Measurements from ENCODE around the gene FNDC3B.

Gene FNDC3B

DNA sequence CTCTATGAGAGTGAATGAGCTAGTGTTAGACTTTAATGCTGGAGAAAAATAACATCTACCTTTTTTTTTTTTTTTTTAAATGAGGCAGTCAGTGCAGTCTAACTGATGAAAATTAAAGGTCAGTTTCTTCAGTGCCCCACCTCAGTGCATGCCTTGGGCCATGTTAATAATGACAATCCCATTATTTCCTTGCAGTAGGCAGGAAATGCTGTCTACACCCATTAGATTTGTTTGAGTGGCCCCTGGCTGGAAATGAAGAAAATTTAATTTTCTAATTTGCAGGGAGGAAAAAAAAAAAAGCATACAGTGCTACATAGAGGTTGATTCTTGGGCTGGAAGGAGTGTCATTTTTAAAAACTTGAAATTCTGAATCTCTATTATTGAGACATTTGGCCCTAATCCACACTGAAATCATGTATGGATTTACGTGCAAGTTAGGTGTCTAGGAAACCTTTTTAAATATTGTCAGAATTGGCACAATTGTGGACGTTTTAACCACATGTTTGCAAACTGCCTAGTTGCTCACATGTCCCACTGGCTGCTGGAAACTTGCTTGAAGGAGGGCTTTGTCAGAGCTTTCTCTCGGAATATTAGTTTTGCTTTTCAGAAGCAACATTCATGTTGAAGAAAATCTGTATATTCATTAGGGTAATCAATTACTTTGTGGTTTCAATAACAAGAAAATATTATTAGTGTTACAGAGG, 18.4 kb downstream of the FNDC3B start:
- Histone ChIP-seq H3K4me1 (ENCODE audit: insufficient read depth, low read length) (peaks cover 24% of the 10 kb centered on the region), H3K9me3 (ENCODE audit: insufficient read depth, low read depth, low read length) (no peaks in the 10 kb centered on the region), H3K27me3 (ENCODE audit: insufficient read depth, low read length) (no peaks in the 10 kb centered on the region), H3K9ac (ENCODE audit: low read depth, low read length) (no peak overlapping the region), H3K4me3 (ENCODE audit: low read length) (no peak overlapping the region), H3K27ac (ENCODE audit: low read depth, low read length) (no peak overlapping the region), H3K36me3 (ENCODE audit: insufficient read depth, low read length) (peaks cover 17% of the 10 kb centered on the region)
- WGBS = 89% methylated on average over 3 of the region's 3 CpGs

DNA sequence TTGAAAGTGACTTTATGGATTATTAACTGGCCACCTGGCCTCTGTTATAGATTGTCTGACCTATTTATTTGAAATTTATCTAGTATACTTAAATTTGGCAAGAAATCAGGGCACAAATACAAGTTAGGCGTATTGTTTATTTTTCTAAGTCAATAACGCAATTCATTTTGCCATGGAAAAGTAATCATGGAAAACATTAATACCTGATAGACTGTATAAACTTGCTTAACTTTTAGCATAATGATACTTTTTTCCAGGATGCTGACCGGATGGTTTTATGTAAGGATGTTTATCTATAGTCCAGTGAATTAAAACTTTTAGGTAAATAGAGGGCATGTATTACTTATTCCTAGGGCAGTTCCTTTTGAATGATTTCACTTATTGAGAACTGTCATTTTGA, 20.2 kb downstream of the FNDC3B start:
- H3K36me3 ChIP-seq (ENCODE audit: insufficient read depth, low read length) = peaks cover 20% of the 10 kb centered on the region
- H3K4me3 ChIP-seq (ENCODE audit: low read length) = no peak overlapping the region
- no peaks in the 10 kb centered on the region for H3K27me3 ChIP-seq (ENCODE audit: insufficient read depth, low read length)
- WGBS = 94% methylated on average over 3 of the region's 3 CpGs
- H3K4me1 ChIP-seq (ENCODE audit: insufficient read depth, low read length) = peaks cover 18% of the 10 kb centered on the region
- H3K9me3 ChIP-seq (ENCODE audit: insufficient read depth, low read depth, low read length) = no peaks in the 10 kb centered on the region
- no peak overlapping the region for H3K9ac ChIP-seq (ENCODE audit: low read depth, low read length)
- no peak overlapping the region for H3K27ac ChIP-seq (ENCODE audit: low read depth, low read length)

DNA sequence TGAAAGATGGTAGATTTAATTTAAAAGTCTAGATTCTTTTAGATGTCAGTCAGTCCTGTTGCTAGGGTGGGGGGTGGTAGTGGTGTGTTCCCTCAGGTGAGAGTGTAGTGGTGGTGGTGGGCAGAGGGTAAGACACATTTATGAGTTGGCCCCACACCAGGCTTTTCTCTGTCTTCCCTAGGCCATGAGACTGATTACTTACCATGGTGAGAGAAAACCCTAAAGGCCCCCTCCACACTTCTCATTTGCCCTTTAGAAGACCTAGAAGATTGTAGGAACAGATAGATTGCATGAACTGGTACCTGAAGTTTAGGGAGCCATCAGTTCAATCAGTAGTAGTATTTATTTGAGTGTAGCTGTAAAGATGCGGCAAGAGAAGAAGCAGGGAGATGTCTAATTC, 20.9 kb downstream of the FNDC3B start:
- H3K27ac ChIP-seq (ENCODE audit: low read depth, low read length) = no peak overlapping the region
- H3K36me3 ChIP-seq (ENCODE audit: insufficient read depth, low read length) = peaks cover 13% of the 10 kb centered on the region
- no peak overlapping the region for H3K4me3 ChIP-seq (ENCODE audit: low read length)
- peaks cover 18% of the 10 kb centered on the region for H3K4me1 ChIP-seq (ENCODE audit: insufficient read depth, low read length)
- no peaks in the 10 kb centered on the region for H3K27me3 ChIP-seq (ENCODE audit: insufficient read depth, low read length)
- H3K9me3 ChIP-seq (ENCODE audit: insufficient read depth, low read depth, low read length) = no peaks in the 10 kb centered on the region
- WGBS = 100% methylated on average over 1 of the region's 1 CpG
- H3K9ac ChIP-seq (ENCODE audit: low read depth, low read length) = no peak overlapping the region

DNA sequence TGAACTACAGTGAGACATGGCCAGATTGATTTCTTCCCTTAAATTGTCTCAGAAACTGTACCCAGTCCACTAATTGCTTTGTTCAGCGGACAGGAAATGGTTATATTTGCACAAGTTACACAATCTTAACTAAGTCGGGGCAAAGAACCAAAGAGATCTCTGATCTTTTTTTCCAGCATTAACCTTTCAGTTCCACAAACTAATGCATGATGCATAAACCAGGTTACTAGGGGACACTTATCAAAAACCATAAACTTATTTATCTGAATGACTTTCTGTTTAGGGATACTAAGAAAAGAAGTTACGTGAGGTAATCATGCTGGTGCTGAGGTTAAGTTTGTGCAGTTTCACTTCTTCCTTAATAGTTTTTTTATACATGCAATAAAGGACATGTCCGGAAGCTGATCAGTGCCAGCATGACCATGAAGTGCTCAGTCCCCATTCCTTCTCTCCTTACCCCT, 22.4 kb downstream of the FNDC3B start:
- Histone ChIP-seq H3K4me3 (ENCODE audit: low read length) (no peak overlapping the region), H3K27ac (ENCODE audit: low read depth, low read length) (no peak overlapping the region), H3K4me1 (ENCODE audit: insufficient read depth, low read length) (peaks cover 28% of the 10 kb centered on the region), H3K9ac (ENCODE audit: low read depth, low read length) (no peak overlapping the region), H3K9me3 (ENCODE audit: insufficient read depth, low read depth, low read length) (no peaks in the 10 kb centered on the region), H3K27me3 (ENCODE audit: insufficient read depth, low read length) (no peaks in the 10 kb centered on the region), H3K36me3 (ENCODE audit: insufficient read depth, low read length) (peaks cover 9% of the 10 kb centered on the region)
- WGBS = 94% methylated on average over 3 of the region's 4 CpGs

DNA sequence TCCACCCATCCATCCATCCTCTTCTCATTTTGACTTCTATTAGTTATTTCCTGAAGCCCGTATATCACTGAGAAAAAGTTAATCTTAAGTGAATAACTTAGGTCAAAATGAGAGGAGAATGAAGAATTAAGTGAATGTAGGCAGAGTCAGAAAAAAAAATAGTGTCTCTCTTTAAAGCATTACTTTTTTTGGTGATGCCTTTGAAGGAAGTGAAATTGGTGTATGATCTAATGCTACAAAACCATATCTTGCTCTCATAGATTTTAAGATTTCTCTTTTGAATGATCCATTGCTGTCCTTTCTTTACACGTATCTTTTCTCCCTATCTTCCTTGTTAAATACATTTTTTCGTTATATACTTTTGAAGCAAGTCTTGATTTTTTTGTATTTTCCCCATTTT, 23.4 kb downstream of the FNDC3B start:
- Histone ChIP-seq H3K36me3 (ENCODE audit: insufficient read depth, low read length) (peaks cover 9% of the 10 kb centered on the region), H3K9ac (ENCODE audit: low read depth, low read length) (no peak overlapping the region), H3K4me1 (ENCODE audit: insufficient read depth, low read length) (peaks cover 24% of the 10 kb centered on the region), H3K4me3 (ENCODE audit: low read length) (no peak overlapping the region), H3K27ac (ENCODE audit: low read depth, low read length) (no peak overlapping the region), H3K9me3 (ENCODE audit: insufficient read depth, low read depth, low read length) (no peaks in the 10 kb centered on the region), H3K27me3 (ENCODE audit: insufficient read depth, low read length) (no peaks in the 10 kb centered on the region)
- 96% methylated on average over 3 of the region's 3 CpGs for WGBS

DNA sequence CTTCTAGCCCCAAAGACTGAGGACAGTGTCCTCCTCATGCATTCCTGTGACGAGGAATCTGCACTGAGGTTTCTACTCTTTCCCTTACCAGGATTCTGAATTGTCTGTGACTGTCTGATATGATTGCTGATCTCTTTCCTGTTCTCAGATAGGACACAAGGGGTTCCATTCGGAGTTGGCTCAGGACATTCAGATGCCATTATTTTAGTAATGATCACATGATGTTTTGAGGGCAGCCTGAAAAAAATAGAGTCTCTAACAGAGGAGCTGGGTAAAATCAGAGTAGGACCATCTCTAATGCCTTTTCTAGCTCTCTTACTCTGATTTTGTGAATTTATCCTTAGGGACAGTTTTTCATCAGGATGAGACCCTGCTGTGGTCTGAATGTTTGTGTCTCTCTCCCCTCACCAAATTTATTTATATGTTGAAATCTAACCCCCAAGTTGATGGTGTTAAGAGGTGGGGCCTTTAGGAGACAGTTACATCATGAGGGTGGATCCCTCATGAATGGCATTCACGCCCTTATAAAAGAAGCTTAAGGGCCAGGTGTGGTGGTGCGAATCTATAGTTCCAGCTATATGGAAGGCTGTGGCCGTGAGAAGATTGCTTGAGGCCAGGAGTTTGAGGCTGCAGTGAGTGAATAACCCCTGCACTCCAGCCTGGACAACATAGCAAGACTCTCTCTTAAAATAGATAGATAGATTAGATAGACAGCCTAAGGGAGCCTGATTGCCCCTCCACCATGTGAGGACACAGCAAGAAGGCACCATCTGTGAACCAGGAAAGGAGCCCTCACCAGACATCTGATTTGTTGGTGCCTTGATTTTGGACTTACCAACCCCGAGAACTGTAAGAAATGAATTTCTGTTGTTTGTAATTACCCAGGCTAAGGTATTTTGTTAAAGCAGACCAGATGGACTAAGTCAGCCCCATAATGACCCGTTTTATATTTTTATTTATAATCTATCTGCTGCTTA, 24.4 kb downstream of the FNDC3B start:
- Histone ChIP-seq H3K27me3 (ENCODE audit: insufficient read depth, low read length) (no peaks in the 10 kb centered on the region), H3K9ac (ENCODE audit: low read depth, low read length) (no peak overlapping the region), H3K4me3 (ENCODE audit: low read length) (no peak overlapping the region), H3K36me3 (ENCODE audit: insufficient read depth, low read length) (peaks cover 9% of the 10 kb centered on the region), H3K9me3 (ENCODE audit: insufficient read depth, low read depth, low read length) (no peaks in the 10 kb centered on the region), H3K4me1 (ENCODE audit: insufficient read depth, low read length) (peaks cover 22% of the 10 kb centered on the region), H3K27ac (ENCODE audit: low read depth, low read length) (no peak overlapping the region)
- 95% methylated on average over 5 of the region's 7 CpGs for WGBS

DNA sequence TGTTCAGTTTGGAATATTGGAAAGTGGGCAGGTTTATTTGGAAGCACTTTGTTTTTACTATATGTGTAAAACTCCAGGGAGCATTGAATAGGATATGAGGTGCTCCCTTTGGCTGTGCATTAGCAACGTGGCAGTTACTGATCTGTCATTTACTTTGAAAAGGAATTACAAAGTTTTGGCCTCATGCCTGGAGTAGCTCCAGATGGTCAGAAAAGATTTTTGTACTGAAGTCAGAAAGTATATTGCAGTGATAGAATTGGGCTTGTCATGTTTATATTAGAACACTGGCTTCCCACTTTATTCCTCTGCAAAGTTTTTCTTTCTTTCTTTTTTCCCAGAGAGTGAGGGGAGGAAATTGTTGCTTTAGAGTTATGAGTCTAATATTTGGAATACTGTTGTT, 26.1 kb downstream of the FNDC3B start:
- no peak overlapping the region for H3K4me3 ChIP-seq (ENCODE audit: low read length)
- H3K9ac ChIP-seq (ENCODE audit: low read depth, low read length) = no peak overlapping the region
- H3K4me1 ChIP-seq (ENCODE audit: insufficient read depth, low read length) = peaks cover 39% of the 10 kb centered on the region
- no peaks in the 10 kb centered on the region for H3K27me3 ChIP-seq (ENCODE audit: insufficient read depth, low read length)
- no peaks in the 10 kb centered on the region for H3K9me3 ChIP-seq (ENCODE audit: insufficient read depth, low read depth, low read length)
- H3K27ac ChIP-seq (ENCODE audit: low read depth, low read length) = no peak overlapping the region
- H3K36me3 ChIP-seq (ENCODE audit: insufficient read depth, low read length) = peaks cover 9% of the 10 kb centered on the region
- 76% methylated on average over 1 of the region's 1 CpG for WGBS

DNA sequence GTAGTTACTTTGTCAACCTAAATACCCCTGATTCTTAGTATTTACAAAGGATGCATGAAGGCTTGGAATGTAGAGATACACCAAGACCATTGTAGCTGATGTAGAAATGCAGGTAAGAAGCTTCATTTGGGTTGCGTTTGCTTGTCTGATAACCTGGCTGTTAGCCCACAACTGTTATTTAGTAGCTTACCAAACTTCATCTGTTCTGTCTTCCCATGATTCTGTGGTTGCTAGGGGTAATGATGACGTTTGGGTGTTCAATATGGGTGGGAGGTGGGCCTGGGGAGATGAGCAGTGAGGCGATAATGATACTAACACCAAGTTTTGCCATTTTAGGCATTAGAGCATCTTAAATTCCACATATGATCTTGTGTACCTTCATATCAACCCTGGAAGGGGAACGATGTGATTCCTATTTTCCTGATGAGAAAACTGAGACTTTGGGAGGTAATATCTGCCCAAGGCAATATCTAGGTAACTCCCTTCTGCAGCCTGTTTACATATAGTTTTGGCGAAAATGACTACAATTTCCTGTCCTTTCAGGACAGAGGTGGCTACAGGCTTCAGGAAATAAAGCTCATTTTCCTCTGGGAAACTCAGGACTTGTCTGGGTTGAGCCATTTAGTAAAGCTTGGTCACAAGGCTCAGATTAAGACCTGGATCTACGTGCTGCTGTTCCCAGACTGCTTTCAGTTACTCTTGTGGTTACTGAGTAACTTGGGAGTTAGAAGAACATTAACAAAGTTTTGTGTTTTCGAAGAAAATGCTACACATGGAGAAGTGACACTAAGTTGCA, 26.8 kb downstream of the FNDC3B start:
- H3K36me3 ChIP-seq (ENCODE audit: insufficient read depth, low read length) = peaks cover 9% of the 10 kb centered on the region
- WGBS = 91% methylated on average over 6 of the region's 7 CpGs
- no peaks in the 10 kb centered on the region for H3K9me3 ChIP-seq (ENCODE audit: insufficient read depth, low read depth, low read length)
- H3K4me1 ChIP-seq (ENCODE audit: insufficient read depth, low read length) = peaks cover 44% of the 10 kb centered on the region
- no peak overlapping the region for H3K9ac ChIP-seq (ENCODE audit: low read depth, low read length)
- no peaks in the 10 kb centered on the region for H3K27me3 ChIP-seq (ENCODE audit: insufficient read depth, low read length)
- no peak overlapping the region for H3K4me3 ChIP-seq (ENCODE audit: low read length)
- no peak overlapping the region for H3K27ac ChIP-seq (ENCODE audit: low read depth, low read length)

DNA sequence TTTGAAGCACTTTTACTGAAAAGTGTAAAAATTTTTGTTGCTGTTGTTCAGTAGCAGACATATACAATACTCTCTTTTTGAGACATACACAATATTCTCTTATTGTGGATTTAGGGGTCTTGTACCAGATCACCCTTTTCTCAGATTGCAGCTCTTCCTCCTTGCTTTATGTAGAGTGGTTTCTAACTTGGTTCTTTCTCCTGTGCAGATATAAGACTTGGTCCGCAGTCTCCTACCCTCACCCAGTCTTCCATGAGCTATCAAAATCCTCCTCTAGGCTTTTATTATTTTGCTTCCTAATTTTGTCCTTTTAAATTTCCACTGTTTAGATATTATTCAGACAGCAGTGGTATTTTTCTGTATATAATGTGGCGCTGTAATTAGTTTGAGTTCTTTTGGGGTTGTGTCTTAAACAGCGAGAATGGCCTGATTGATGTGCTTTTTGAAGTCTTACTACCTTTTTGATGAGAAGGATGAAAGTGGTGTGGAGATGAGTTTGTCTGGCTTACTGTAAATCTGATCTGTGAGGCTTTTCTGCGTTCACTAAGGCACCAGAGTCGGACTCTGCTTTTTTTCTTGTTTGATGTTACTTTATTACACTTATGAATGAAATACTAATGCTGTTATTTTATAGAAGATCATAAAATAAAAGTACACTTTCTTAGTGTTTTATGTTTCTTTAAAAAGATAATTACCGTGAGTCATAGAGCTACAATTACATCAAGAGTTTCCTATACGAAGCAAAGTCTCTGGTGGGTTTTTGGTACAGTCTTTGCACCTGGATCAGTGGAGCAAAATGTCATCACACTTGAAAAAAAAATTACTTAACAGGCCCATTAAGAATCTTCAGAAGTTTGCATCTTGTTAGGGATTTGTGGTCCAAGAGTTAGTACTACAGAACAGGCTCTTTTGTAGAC, 27.8 kb downstream of the FNDC3B start:
- H3K27ac ChIP-seq (ENCODE audit: low read depth, low read length) = no peak overlapping the region
- peaks cover 48% of the 10 kb centered on the region for H3K4me1 ChIP-seq (ENCODE audit: insufficient read depth, low read length)
- H3K36me3 ChIP-seq (ENCODE audit: insufficient read depth, low read length) = peaks cover 9% of the 10 kb centered on the region
- H3K9ac ChIP-seq (ENCODE audit: low read depth, low read length) = no peak overlapping the region
- WGBS = 98% methylated on average over 5 of the region's 7 CpGs
- H3K9me3 ChIP-seq (ENCODE audit: insufficient read depth, low read depth, low read length) = no peaks in the 10 kb centered on the region
- H3K27me3 ChIP-seq (ENCODE audit: insufficient read depth, low read length) = no peaks in the 10 kb centered on the region
- H3K4me3 ChIP-seq (ENCODE audit: low read length) = no peak overlapping the region

DNA sequence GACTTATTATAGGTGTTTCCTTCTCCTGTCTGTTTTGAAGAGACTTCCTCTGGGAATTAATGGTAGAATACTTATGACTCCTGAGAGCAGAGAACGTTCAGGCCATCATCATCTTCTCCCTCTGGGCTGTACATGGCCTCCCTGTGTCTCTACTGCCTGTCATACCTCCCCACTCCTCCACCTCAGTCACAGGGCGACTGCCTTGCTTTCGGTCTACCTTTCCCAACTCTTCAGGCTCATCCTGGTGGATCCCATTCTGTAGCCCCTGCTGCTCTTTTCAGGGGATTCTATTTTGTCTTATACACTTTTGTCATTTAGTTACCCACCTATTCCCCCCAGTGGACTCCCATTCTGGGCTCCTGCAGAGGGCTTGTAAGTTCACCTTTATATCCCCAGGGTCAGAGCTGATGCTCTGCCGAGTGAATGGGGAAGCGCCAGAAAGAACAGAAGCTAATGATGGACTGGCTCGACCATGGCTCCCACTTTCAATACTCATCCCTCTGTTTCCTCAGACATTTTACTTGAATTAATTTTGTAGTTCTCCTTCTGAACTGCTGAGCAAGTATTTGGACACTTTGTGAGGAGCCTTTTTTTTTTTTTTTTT, 28.6 kb downstream of the FNDC3B start:
- Histone ChIP-seq H3K27ac (ENCODE audit: low read depth, low read length) (no peak overlapping the region), H3K4me3 (ENCODE audit: low read length) (no peak overlapping the region), H3K36me3 (ENCODE audit: insufficient read depth, low read length) (peaks cover 9% of the 10 kb centered on the region), H3K27me3 (ENCODE audit: insufficient read depth, low read length) (no peaks in the 10 kb centered on the region), H3K9me3 (ENCODE audit: insufficient read depth, low read depth, low read length) (no peaks in the 10 kb centered on the region), H3K9ac (ENCODE audit: low read depth, low read length) (no peak overlapping the region), H3K4me1 (ENCODE audit: insufficient read depth, low read length) (peaks cover 47% of the 10 kb centered on the region)
- 76% methylated on average over 6 of the region's 6 CpGs for WGBS

Measured in HUES64 (cell line).